GM21737 (cell line): ENCODE data around the gene RNF224.
A peak's percentile ranks its signal among the peaks of the same experiment; 100 is the strongest.
"Not testable (repeated sequence)": the region's sequence is repeated elsewhere in the genome, so short reads cannot be mapped to it uniquely, and the experiment has no call there.

ENCODE experiments used
- ATAC-seq: cut with Tn5 transposase; IDR thresholded peaks from one replicate; pipeline ENCODE4 v1.9.1; 2021; ENCODE audit warnings: mild to moderate bottlenecking, moderate library complexity; ENCODE audit not compliant: unreplicated experiment

RNF224 gene

DNA sequence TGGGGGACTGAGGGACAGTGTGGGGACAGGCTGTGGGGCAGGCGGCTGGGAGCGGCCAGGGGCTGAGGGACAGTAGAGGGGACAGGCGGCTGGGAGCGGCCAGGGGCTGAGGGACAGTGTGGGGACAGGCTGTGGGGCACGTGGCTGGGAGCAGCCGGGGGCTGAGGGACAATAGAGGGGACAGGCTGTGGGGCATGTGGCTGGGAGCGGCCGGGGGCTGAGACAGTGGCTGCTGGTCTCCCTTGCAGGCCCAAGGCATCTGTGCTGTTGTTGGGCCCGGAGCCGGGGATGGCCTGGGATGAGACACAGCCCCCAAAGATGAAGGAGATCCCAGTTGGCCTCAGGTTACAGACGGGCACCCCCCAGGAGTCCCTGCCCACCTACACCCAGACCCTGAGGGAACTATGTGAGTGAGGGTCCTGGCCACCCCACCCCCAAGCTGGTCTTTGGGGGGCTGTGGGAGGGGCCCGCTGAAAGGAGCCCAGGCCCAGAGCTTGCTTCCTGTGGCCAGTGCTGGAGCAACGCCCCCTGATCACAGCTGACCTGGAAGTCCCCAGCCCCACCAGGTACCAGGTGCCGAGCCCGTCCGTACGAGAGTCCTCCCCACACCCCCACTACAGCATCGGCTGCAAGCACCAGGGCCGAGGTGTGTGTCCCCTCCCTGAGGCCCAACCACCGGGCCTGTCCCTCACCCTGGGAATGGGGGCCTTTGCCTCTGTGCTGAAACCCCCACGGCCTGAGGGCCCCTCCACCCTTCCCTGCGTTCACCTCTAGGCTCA is 24.4 kb downstream of the RNF224 start:
- ATAC-seq, result no peak

DNA sequence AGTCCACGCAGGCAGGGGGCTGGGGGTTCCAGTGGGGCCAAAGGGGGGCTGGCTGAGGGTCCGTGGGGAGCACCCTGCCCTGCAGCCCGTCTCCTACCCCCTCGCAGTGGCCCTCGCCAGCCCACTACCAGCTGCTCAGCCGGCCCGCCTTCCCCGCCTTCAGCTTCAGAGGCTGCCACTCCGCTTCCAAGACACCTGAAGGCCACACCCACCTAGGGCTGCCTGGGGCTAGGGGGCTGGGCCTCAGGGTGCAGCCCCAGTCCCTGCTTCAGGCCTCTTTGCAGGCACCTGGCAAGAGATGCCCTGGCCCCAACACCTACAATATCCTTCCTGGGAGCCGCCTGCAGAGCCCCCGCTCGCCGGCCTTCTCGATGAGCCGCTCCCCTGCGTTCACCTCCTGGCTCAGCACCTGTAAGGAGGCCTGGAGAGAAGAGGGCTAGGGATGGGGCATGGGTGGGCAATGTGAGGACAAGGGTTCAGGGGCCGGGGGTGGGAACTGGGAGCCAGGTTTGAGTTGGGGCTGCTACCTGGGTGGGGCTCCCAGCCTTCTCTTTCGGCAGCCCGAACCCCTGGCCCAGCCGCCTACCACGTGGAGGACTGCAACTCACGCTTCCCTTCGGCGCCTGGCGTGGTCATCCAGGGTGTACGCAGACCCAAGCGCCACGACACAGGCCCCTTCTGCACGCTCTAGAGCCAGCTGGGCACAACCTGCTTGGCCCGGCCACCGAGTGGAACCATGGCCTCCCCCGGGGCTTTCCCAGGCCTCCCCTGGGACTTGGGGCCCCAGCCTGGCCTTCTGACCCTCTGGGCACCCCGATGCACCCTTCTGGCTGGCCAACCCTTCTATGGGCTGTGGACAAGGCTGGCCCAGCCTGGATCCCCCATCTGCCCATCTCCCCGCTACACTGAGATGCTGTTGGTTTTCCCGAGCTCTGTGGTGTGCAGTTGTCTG is 25.5 kb downstream of the RNF224 start:
- no peak for ATAC-seq

DNA sequence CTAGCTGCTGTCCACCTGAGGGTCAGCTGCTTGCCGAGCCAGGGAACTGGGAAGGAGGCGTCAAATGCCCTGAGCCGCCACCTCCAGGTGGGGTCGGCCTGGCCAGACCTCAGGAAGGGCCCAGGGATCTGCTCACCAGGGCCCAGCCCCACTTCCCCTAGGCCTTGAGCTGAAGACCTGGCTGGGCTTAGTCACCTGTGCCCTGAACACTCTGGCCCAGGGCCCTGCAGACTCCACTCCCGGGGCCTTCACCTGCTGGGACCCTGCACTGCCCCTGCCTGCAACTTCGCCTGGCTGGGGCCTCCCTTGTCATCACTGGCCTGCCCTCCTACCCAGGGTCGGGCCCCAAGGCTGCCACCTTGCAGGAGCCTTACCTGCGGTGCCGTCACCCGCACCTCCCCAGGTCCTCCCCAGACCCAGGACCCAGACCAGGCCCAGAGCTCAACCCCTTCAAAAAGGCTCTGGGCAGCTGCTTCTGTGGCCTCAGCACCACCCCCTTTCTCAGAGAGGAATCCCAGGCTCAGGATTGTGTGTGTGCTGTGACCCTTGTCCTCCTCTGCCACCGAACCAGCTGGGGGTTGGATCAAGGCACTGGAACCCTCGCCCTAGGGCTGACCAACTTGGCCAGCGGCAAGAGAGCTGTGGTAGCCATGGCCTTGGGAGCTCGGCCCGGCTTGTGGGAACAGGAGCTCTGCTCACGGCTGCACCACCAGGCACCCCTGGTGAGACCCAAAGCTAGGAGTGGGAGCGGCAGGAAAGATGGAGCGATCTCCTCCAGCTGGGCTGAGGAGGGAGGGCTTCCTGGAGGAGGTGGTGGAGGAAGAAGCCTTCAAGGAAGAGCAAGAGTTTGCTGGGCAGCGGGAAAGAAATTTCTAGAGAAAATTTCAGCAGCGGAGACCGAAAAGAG is 26.7 kb downstream of the RNF224 start:
- ATAC-seq, result no peak

DNA sequence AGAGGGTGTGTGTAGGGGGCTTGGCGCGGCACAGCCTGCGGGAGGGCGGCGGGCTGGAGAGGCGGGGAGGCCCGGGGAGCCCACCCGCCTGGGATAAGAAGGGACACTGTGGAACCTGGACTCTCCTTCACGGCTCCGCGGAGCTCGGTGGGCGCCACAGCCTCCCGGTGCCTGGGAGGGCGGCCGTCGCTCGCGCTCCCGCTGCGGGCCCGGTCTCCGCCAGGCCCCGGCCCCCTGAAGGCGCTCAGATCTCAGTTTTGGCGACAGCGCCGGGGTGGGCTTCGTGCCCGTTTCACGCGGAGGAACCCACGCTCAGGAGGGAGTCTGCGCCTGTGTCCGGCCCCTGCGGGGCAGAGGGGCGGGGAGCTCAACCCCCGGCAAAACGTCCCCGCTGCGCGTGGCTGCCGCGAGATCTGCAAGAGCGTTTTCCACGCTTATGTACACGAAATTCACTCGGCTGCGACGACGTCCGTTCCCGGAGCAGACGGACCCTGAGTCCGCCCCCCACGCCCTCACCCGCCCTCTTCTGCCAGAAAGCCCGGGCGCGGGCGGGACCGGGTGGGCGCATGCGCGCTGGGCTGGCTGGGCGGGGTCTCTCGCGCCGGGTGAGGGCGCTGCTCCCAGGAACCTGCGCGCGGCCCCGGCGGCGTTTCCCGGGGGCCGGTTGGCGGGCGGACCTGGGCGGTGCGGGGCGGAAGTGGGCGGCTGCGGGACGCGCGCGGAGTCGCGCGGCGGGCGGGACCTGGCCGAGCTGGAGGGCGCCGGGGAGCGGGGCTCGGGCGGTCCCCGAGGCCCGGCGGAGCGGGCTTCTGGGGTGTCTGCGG is 27.5 kb downstream of the RNF224 start, which contains the start of gene NELFB:
NELFB (plus strand) TSS at position 704 of the 824 bp plus-strand sequence.
- ATAC-seq, result peak; percentile 69

DNA sequence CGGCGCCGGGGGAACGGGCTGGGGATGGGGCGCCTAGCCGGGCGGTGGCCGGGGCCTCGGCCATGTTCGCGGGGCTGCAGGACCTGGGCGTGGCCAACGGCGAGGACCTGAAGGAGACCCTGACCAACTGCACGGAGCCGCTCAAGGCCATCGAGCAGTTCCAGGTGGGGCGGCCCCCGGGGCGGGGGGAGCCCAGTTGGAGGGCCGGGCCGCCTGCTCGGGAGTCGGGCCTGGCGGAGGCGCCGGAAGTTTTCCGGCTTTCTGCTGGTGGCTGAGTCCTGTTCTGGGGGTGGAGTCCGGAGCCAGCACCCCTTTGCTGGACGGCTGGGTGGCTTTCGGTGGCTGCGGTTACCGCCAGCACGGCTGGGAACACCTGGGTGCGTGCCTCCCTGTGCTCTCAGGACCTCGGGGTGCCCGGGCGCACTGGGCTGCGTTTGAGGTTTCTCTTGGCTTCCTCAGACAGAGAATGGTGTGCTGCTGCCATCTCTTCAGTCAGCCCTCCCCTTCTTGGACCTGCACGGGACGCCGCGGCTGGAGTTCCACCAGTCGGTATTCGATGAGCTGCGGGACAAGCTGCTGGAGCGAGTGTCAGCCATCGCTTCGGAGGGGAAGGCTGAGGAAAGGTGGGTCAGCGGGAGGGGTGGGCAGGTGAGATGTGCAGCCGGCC is 28.3 kb downstream of the RNF224 start:
- no peak for ATAC-seq

DNA sequence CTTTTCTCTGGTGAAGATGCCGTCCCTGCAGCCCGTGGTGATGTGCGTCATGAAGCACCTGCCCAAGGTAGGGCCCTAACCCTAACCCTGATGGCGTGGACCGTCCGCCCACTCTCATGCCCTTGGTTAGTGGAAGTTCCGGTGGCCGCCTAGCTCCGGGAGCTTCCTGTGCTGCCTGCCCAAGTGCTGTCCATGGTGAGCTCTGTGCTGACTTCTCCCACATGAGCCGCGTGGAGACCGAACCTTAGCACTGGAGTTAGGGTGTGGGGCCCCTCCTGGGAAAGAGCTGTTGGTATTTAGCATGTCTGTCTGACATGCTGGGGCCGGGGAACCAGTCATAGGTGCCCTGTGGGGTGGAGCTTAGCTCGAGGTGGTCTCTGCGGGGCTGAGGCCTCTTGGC is 29.1 kb downstream of the RNF224 start:
- ATAC-seq, result no peak

DNA sequence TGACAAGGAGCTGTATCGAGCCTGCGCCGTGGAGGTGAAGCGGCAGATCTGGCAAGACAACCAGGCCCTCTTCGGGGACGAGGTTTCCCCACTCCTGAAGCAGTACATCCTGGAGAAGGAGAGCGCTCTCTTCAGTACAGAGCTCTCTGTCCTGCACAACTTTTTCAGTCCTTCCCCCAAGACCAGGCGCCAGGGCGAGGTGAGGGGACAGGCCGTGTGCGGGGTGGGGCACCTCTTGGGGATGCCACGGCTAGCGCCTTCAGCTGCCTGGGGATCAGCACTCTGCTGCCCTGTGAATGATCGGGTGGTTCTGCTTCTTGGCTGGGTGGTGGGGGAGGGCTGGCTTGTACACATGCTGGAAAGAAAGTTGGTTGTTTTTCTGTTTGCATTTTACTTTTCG is 29.6 kb downstream of the RNF224 start:
- no peak for ATAC-seq

DNA sequence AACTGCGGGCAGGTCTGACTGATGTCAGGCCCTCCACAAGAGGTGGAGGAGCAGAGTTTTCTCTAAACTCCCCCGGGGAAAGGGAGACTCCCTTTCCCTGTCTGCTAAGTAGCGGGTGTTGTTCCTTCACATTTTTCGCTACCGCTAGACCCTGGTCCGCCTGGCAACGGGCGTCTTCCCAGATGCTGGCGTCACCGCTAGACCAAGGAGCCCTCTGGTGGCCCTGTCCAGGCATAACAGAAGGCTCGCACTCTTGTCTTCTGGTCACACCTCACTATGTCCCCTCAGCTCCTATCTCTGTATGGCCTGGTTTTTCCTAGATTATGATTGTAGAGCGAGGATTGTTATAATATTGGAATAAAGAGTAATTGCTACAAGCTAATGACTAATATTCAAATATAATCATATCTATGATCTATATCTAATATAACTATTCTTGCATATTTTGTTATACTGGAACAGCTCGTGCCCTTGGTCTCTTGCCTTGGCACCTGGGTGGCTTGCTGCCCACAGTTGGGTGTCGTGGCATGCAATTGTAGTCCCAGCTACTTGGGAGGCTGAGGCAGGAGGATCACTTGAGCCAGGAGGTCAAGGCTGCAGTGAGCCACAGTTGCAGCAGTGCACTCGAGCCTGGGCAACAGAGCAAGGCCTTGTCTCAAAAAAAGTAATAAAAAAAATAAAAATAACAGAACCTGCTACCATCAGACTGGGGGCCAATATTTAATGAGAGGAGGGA is 35.0 kb downstream of the RNF224 start:
- not testable (repeated sequence) for ATAC-seq

DNA sequence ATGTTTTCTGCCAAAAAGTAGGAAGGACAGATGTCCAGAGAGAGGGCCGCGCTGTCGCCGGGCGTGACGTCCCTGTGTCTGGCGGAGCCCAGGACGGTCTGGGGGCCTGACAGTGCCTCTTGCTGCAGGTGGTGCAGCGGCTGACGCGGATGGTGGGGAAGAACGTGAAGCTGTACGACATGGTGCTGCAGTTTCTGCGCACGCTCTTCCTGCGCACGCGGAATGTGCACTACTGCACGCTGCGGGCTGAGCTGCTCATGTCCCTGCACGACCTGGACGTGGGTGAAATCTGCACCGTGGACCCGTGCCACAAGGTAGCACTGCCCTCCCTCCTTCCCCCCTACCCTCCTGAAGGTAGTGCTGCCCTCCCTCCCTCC is 35.6 kb downstream of the RNF224 start:
- no peak for ATAC-seq

DNA sequence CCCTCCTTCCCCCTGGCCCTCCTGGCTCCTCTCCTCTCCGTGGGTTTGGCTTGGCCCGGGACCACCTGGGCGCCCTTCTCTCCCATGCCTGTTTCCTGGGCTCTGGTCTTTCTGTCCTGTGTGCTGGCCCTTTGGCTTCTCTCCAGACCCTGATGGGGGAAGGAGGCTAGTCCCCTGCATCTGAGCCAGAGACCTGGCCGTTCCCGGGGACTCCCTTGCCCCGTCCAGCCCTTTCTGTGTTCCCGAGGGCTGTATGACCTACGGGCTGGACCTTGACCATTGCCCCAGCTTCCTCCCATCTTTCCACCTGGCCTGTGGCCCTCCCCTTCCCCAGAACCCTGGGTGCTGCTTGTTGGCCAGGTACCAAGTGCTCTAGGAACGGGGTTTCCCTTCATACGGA is 36.2 kb downstream of the RNF224 start:
- ATAC-seq, result no peak

DNA sequence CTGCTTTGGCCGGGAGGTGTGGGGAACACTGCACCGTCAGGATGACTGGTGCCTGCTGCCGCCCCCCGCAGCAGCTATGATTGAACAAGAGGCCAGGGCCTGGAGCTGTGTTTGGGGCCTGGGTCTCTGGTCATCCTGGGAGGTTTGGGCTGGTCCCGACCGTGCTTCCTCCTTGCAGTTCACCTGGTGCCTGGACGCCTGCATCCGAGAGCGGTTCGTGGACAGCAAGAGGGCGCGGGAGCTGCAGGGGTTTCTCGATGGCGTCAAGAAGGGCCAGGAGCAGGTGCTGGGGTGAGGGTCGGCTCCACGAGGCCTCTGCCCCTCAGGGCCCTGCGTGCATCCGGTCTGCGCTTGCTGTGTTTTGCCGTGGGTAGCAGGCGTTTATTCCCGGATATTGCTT is 36.8 kb downstream of the RNF224 start:
- ATAC-seq, result no peak

DNA sequence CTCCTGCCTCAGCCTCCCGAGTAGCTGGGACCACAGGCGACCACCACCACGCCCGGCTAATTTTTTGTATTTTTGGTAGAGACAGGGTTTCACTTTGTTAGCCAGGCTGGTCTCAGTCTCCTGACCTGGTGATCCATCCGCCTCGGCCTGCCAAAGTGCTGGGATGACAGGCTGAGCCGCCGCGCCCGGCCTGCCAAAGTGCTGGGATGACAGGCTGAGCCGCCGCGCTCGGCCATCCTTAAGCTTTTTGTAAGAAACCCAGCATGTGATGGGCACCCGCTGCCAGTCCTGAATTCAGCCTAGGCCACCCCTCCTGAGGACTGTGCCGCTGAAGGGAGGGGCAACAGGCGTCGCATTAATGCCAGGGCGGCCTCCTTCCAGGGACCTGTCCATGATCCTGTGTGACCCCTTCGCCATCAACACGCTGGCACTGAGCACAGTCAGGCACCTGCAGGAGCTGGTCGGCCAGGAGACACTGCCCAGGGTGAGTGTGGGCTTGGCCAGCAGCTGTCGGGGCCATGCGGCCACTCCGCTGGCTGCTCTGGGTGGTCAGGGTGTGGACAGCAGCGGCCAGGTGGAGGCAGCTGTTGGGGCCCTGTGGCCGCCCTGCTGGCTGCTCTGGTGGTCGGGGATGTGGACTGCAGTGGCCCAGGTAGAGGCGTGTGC is 38.3 kb downstream of the RNF224 start:
- no peak for ATAC-seq

DNA sequence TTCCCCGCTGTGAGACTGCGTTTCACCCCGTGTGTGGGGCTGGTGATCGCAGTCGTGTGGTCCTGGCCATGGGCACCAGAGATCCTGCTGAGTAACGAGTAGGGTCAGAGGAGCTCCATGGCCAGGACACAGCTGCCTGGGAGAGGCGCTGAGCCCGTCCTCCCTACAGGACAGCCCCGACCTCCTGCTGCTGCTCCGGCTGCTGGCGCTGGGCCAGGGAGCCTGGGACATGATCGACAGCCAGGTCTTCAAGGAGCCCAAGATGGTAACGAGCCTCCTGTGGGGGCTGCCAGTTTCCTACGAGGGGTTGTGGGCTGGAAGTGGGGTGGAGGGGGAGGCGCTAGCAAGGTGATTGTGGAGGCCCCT is 38.8 kb downstream of the RNF224 start:
- no peak for ATAC-seq

DNA sequence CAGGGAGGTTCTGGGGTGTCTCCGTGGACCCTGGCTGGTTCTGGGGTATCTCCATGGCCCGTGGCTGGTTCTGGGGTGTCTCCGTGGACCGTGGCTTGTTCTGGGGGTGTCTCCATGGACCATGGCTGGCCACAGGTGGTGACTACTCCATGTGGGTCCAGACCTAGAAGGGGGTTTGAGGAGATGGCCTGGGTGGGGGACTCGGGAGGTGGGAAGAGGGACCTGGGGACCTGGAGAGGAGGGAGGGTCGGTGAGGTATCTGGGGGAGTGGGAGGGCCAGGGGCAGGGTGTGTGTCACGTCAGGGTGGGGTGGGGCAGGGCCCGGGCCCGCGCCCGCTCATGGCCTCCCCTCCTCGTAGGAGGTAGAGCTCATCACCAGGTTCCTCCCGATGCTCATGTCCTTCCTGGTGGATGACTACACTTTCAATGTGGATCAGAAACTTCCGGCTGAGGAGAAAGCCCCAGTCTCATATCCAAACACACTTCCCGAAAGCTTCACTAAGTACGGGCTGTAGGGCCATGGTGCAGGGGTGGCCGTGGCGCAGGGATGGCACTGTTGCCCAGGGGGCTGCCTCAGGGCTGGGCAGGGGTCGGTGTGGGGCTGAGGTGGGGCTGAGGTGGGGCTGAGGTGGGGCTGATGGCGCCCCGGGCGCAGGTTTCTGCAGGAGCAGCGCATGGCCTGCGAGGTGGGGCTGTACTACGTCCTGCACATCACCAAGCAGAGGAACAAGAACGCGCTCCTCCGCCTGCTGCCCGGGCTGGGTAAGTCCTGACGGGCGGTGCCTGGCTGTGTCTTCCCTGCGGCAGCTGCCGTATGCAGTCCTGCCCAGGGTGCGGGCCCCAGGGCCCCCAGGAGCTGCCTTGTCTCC is 39.5 kb downstream of the RNF224 start:
- no peak for ATAC-seq

DNA sequence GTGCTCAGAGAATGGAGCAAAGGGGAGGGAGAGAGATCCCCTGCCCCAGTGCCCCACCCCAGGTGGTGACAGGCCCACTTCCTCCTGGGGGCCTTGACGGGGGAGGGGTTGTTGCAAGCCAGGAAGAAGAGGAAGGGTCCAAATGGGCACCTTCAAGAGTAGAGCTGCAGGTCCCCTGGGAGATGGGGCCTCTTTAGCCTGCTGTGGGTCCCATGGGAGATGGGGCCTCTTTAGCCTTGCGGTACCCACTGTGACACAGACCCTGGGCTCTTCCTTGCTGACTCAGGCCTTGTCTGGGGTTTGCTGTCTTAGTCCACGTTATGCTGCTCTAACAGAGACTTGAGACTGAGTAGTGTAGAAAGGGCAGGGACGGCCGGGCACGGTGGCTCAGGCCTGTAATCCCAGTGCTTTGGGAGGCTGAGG is 40.6 kb downstream of the RNF224 start:
- no peak for ATAC-seq

DNA sequence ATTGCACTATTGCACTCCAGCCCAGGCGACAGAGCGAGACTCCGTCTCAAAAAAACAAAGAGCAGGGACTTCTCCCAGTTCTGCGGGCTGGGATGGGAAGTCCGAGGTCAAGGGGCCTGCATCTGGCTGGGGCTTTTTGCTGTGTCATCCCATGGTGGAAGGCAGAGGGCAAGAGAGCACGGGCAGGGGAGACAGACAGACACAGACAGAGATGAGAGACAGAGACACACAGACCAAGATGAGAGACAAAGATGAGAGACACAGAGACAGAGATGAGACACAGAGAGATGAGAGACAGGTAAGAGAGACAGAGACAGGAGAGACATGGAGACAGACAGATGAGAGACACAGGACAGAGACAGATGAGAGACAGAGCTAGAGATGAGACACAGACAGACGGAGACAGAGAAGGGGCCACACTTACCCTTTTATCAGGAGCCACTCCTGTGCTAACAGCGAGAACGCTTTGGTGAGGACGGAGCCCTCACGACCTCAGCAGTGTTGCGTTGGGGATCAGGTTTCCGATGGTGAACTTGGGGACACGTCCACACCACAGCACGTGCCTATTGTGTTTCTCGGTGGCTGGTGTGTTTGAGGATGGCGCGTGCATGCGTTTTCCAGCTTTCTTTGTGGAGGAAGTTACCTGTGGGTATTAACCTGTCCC is 41.4 kb downstream of the RNF224 start:
- ATAC-seq, result no peak

DNA sequence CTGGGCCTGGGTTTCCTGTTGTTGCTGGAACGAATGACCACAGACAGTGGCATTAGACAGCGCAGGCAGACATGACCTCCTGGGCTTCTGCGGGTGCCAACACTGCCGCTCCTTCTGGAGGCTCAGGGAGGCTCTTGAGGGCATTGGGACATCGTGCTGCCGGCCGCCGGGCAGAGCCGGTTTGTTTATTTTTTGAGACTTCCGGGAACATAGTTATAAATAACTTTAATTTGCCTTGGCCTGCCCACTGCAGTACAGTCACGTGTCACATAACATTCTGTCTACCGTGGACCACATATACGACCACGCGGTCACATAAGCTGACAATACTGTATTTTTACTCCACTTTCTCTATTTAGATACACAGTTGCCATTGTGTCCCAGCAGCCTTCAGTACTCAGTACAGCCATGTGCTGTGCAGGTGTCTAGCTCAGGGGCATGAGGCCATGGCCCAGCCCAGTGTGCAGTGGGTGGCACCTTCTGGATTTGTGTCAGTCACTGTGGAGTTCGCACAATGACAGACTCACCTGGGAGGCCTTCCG is 42.0 kb downstream of the RNF224 start:
- ATAC-seq, result no peak
